Cortex of kidney (tissue), 1 donor: ENCODE data around the gene FRMD4A.
"Not testable (repeated sequence)": the region's sequence is repeated elsewhere in the genome, so short reads cannot be mapped to it uniquely, and the experiment has no call there.

ENCODE experiments used
- DNase-seq: peaks from one replicate; lab custom pipeline; 2025; lab: John Stamatoyannopoulos, UW

The FRMD4A gene

DNA sequence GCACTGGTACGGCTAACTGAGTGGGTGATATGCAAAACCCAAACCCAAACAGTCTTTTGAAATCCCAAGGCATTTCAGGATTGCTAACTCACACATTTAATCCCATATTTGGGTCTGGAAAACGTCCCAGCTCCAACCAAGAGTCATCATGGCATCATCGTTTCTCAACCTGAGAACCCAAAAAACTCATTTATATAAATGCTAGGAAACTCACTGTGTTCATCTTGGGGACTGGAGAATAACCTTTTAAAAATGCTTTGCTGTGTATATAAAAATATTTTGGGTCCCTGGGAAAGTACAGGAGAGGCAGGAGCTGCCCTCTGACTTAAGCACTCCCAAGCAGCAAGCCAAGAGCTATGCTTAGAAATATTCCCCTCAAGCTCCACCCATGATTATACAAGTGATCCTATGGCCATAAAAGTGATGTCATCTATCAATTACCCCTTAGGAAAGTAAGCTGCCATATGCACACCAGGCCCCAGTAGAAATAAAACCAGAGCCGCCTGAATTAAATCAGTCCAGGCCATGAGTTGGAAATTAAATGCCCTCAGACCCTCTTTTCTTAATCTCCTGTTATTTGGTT lies 352.1 kb downstream of the FRMD4A start:
- no peak for DNase-seq

DNA sequence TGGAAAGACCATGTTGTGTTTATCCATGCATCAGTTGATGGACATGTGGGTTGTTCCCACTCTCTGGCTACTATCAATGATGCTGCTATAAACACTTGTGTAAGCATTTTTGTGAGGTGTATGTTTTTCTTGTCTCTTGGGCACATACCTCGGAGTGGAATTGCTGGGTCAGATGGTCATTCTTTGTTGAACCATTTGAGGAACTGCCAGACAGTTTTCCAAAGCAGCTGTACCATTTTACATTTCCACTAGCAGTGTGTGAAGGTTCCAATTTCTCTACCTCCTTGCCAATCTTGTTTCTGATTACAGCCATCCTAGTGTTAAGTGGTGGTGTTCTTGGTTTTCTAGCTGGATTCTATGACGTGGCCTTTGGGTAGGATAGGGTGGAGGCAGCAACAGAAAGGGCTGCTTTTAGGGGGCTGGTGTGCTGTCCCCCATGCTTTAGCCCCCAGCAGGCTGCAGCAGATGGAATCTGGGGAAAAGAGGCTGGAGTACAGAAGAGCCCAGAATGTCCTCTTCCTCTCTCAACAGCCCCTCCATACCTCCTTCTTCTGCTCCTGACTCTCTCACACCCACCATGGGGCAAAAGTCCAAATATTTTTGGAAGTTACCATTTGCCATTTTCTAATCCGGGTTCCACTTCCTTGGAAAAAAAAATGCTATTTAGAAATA lies 352.7 kb downstream of the FRMD4A start:
- no peak for DNase-seq

DNA sequence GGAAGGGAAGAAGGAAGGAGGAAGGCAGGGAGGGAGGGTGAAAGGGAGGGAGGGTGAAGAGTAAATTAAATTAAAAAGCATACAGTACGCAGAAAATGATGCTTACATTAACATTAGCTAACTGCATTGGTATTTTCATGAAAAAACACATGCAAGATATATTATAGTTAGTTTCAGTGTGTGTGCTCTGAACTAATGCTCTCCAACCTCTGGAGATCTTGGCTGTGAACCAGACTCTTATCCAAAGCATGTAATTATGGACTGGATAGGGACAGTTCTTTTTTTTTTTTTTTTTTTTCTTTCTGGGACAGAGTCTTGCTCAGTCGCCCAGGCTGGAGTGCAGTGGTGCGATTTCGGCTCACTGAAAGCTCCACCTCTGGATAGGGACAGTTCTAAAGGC lies 357.0 kb downstream of the FRMD4A start:
- DNase-seq: no peak

DNA sequence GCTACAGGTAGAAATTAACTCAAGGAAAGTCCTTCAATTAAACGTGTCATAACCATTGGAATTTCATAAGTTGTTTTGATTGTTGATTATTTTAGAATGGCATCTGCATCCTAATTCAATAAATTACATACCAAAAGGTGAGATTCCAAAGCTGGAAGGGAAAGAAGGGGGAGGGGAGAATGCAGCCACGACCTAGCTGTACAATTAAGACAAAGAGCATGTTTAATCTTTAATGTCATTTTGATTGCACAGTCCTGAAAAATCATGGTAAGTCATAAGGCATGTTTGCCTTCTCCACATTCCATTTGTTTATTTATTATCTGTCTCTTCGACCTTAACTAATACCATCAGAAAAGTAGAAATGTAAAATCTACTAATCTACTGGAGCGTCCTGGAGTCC lies 358.1 kb downstream of the FRMD4A start:
- no peak for DNase-seq

DNA sequence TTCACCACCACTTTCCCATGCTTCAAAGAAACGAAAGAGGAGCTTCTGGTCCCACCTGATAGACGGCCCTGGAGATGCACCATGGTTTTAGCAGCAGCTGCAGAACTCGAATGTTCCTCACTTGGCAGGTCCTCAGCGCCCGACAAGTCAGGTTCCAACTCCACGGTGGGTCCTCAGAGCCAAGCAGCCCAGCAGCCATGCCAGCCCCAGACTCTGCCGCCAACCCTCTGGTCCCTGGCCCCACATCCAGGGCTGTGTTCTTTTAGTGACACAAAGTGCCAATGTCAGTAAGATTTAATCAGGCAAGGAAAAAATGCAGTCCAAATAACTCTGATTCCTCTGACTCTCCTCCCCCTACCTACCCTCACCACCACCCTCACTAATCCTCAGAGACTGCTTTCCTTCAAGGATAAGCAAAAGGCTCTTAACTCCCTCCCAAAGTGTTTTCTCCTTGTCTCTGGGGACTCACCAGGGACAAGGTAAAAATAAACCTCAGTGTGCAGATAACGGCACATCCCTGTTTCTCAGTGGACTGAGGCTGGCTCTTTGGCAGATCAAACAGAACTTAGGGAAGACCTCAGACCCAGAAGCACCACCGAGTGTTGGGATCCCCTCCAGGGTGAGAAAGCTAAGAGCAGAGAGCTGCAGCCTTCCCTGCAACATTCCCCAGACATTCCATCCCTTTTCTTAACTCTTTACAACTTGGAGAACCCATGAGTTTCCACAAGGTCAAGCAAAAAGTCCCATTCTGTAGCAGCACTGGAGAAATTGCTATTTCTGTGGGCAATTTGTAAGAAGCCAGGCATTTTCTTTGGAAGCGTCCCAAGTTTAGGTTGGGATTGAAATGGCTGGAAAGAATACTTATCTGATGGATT lies 358.9 kb downstream of the FRMD4A start:
- DNase-seq: no peak

DNA sequence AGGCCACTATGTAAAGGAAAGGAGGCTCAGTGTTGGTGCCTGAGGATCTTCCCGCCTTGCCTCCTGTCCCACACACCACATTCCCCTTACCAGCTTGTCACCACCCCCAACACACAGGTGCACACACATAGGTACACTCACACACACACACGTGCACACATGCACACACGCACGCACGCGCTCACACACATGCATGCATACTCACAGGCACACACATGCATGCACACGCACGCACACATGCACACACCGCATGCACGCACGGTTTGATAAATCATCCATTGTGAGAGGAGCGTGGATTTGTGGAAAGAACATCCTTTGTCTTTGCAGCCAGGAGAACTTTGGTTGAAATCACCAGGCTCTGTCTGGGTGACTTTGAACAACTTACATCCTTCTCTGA lies 359.8 kb downstream of the FRMD4A start:
- no peak for DNase-seq

DNA sequence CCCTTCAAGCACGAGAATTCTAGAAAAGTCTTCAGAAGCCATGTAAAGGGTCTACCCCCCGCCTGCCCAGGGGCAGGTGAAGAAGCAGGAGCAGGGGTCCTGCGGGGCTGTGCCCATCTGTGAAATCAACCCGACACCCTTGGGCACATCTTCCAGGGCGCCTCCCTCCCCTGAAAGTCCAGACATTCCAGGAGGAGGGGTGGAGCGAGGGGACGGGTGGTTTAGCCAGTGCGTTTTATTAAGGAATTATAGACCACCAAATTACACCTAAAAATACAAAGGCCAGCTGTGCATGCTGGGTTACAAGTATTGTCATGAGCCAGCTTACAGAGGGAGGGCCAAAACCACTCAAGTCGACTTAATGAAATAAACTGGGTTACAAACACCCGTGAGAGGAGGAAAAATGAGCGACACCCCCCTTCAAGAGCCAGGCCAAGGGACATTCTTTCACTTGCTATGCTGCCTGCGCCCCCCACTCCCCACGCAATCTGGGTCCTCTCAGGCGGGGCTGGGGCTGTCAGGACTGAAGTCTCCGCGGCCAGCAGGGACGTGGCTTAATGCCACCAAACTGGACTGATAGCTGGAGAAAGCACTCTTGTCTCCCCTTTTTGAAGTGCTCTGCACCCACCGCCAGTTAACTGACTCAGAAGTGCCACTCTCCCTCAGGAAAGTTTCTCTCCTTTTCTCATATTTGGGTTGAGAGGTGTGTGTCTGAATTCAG lies 360.3 kb downstream of the FRMD4A start:
- DNase-seq: no peak

DNA sequence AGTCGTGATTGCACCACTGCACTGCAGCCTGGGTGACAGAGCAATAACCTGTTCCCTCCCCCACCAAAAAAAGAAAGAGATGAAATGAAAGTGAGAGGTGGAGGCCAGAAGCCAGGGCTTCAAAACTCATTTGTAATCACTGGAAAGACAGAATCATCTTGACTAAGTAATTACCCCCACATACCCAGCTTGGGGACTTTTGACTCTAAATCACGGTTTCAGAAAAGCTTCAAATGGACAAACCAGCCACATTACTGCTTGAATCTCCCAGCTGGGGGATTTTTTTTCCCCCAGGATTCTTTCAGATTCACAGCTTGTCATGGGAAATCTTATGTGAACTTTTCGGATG lies 361.0 kb downstream of the FRMD4A start:
- no peak for DNase-seq

DNA sequence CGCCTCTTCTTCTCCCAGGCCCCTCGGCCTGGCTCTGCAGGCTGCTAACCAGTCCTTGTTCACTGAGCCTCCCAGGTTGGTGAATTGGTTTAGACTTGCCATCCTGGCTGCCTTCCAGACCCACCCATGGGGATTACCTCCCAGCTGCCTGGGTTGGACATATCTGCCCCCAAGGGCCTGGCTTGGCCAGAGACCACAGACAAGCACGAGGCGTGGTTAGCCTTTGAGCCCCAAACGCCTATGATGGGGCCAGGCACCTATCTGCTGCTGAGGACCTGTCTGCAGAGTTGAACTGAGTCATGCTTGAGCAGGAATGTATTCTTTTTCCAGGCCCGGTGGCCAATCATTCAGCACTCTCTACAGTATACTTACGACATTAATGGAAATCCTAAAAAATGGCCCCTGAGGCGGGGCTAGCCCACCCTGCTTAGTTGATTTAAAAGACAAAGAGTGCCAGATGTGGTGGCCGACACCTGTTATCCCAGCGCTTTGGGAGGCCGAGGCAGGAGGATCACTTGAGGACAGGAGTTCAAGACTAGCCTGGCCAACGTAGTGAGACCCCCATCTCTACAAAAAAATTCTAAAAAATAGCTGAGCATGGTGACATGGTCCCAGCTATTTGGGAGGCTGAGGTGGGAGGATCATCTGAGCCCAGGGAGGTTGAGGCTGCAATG lies 361.5 kb downstream of the FRMD4A start:
- no peak for DNase-seq

DNA sequence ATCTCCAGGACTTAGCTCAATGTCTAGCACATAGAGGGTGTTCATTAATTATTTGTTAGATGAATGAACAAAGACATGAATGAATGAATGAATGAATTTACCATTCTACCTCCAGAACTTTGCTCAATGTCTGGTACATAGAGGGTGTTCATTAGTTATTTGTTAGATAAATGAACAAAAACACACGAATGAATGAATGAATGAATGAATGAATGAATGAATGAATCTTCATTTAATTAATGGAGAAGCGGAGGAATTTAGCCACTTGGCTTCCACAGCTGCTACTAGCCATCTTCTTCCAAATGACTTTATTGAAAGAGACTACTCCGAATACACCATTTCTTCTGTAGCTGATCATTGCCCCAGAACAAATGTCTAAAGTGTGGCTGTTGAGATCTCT lies 368.9 kb downstream of the FRMD4A start:
- no peak for DNase-seq

DNA sequence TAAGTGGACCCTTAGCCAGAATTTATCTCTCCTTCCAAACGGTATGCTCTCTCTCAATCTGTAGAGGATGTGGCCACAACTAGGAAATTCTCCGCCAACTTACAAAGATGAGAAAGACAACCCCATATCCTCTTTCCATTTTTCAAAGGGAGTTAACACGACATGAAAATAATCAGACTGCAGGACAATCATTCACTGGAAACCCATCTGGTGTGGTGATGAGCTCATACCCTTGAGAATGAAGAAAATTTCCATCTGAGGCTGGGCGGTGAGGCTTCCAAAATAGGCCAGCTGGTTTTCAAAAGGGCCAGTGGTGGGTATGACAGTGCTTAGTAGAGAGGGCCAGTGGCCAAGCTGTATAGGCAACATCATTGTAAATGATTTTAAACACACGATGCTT lies 369.6 kb downstream of the FRMD4A start:
- no peak for DNase-seq

DNA sequence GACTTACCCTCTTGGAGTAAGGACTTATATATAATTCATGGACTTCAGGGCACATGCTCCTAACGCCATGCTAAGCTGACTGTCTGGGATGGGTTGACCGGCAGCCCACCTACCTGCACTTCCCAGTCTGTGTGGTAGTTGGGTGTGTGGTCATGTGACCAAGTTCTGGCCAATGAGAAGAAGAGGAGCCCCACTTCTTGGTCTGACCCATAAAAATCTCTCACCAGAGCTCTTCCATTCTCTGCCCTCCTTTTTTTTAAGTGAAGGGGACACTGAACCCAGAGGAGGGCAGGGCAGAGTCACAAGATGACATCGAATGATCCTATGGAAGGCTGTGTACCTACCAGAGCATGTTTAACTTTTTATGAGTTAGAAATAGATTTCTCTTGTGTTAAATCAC lies 370.1 kb downstream of the FRMD4A start:
- DNase-seq: no peak

DNA sequence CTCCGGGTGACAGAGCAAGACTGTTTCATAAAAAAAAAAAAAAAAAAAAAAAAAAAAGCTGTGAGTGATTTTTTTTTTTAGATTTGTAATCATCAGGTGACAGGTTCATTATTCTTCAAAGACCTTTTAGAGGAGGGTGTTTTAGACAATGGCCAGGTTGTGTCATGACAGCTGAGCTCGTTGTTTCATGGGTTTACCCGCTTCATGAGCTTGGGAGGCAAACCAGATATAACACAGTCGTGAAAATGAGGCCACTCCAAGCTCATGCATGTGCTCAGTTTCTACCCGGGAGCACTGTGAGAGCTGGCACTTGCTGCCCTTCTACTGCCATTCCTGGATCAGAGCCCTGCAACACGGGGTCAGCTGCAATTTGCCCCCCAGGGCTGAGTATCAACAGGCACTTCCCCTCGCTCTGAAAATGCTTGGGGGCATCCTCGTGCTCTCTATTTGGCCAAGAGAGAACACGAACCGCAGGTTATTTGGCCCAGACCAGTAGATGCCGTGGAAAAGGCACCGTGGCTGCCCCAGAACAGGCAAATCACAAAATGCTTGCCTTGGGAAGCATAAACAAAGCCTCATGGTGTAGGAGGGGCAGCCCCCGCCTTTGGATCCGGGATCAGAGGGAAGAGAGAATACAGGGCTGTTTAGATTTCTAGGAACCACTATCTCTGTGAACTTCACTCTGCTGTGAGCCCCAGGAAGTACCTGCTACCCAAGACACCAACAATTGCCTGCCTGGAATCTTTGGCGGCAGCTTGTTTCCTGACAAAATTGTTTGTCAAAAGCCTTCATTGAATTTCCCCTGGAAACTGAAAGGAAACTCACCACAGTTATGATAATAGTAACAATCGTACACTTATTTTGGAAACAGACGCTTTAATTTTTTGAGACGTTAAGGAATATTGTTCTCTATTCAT lies 371.0 kb downstream of the FRMD4A start:
- DNase-seq: no peak

DNA sequence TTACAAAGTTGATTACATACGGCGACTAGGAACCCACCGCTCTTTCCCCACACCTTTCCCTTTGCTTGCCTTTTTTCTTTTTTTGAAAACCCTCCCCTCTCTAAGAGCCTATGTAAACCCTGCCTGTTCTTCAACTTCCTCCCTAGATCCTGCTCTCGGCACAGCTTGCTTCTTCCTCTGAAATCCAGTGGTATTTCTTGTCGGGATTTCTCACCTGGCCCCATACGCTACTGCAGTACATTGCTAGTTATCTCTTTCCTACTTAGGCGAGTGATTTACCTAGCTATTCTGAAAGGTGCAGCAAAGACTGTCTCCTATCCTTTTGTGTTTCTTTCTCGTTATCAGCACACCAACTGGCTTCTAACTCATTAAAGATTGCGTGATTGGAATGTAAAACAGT lies 372.9 kb downstream of the FRMD4A start:
- DNase-seq: no peak

DNA sequence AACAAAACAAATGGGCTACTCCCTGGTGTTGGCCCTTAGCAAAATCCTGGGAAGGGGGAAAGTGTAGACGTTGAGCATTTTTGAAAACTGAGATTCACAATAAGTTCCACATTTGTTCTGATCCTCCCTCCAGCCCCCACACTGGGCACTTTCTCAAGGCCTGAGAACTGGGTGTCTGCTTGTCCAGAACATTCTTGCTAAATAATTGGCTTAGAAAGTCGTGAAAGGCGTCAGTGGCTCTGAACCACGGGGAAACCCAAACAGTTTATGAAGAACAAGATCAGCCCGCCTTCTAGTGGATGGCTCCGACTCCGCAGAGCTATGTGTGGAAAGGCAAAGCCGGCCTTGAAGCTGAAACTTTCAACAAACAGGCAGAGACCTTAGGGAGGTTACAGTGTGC lies 373.9 kb downstream of the FRMD4A start:
- no peak for DNase-seq

DNA sequence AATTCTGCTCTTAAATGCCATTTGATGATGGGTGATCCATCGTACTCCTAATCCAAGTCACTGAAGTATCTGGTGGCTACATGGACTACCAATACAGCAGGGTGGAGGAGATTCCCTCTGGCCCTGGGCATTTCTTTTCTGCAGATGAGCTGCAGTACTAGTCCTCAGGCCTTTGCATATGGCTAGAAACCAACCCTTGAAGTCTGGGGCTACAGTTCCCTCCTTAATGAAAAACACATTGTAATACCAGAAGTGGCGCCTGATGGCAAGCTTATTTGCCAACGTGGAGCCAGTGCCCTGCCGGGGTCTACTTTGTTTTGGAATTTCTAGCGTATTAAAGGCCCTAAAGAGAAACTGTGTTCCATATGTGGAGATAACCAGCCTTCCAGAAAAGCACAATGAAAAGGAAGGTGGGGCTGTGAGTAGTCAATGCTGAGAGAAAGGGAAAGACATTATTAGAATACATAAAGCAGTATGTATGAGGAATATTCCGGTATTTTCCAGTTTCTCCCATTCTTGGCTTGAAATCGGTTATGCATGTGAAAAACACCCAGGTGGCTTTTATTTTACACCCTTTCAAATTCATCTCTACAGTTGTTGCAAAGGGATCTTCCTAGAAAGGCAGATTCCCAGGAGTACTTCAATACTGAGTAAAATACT lies 375.2 kb downstream of the FRMD4A start:
- DNase-seq: no peak

DNA sequence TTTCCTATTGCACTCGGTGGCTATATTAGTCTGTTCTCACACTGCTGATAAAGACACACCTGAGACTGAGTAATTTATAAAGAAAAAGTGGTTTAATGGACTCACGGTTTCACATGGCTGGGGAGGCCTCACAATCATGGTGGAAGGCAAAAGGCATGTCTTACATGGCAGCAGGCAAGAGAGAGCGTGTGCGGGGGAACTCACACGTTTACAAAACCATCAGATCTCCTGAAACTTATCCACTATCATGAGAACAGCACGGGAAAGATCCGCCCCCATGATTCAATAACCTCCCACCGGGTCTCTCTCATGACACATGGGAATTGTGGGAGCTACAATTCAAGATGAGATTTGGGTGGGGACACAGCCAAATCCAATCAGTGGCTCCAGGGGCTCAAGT lies 376.5 kb downstream of the FRMD4A start:
- DNase-seq: not testable (repeated sequence)

DNA sequence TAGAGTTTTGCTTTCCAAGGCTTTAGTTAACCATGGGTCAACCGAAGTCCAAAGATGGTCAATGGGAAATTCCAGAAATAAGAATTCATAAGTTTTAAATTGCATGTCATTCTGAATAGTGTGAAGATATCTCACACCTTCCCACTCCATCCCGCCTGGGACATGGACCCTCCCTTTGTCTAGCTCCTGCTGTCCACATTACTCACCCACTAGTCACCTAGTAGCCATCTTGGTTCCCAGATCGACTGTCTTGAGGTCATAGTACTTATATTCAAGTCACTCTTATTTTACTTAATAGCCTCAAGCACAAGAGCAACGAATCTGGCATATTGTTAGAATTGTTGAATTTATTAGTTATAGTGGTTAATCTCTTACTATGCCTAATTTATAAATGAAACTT lies 377.4 kb downstream of the FRMD4A start:
- no peak for DNase-seq

DNA sequence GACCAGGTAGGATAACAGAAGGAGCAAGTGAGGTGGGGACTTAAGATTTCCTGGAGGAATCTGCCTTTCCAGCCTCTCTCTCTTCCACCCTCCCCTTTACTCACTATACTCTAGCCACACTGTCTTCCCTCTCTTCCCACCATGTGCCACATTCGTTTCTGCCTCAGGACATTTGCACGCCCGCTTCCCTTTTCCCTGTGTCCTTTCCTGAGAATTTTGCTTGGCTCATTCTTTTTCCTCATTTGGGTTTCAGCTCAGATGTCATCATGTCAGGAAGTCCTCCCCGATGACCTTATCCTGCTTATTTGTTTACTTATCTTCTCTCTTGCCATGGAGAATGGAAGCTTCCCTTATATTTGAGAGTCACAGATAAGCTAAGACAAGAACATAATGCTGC lies 380.2 kb downstream of the FRMD4A start:
- DNase-seq: no peak

DNA sequence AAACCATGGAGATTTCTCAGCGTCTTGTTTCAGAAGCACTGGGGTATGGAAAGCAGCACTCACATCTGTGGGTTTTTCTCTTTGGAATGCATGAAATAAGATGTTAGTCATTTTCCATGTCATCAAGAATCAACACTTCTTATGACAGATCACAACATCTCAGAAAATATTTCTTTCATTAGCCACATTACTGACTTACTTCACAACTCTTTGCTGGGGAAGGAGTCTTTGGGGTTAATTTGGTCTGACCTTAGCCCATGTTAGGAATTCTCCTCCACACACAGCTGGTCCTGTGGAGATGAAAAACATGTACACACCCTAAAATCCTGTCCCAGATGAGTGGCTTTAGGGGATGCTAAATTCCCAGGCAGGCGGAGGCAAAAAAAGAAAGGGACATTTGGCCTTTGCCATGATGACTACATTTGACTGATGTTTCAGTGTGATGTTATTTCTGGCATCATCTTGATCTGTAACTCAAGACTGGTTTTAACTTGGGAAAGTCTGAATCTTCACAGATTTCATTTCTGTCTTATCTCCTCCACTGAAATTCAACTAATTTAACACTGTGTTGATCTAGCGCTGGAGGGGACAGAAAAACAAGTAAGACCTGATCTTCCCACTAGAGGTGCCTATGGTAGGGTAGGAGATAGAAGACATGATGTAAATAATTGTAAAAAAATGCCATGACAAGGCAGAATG lies 380.7 kb downstream of the FRMD4A start:
- DNase-seq: no peak
